ENCODE measurements around the gene TUBB2A. TPM values are rescaled to one million over a fixed set of nuclear protein-coding genes. Genes with fewer than 3 reads are reported as not detected.

TUBB2A gene
- total RNA-seq, 1 experiment from 2014 or later, result 127 TPM

Other genes with a start within 250 kb of the TUBB2A start
- gene SERPINB6, start 186.0 kb downstream of the TUBB2A start, total RNA-seq (2014; rRNA removed; shearing (Covaris generic)), result 63.8 and 65.5 TPM in 2 replicates
- 35.8 and 40.0 TPM in 2 replicates for gene NQO2, start 157.7 kb downstream of the TUBB2A start, total RNA-seq (2014; rRNA removed; shearing (Covaris generic))
- 28.3 and 29.6 TPM in 2 replicates for gene RIPK1, start 89.0 kb downstream of the TUBB2A start, total RNA-seq (2014; rRNA removed; shearing (Covaris generic))
- 66.6 and 75.5 TPM in 2 replicates for gene BPHL, start 38.8 kb downstream of the TUBB2A start, total RNA-seq (2014; rRNA removed; shearing (Covaris generic))
- gene TUBB2B, start 70.1 kb upstream of the TUBB2A start, total RNA-seq (2014; rRNA removed; shearing (Covaris generic)), result 26.6 and 28.6 TPM in 2 replicates
- 58.2 and 60.6 TPM in 2 replicates for gene PSMG4, start 101.4 kb upstream of the TUBB2A start, total RNA-seq (2014; rRNA removed; shearing (Covaris generic))

Measured in SK-MEL-5 (cell line).